Body of pancreas (tissue), 4 donors: Measurements from ENCODE around the gene PCGF2. TPM values are rescaled to one million over a fixed set of nuclear protein-coding genes. Genes with fewer than 3 reads are reported as not detected.

Experiments
- ATAC-seq: fragments of 150-250 bp; one replicate; pipeline ENCODE4 v1.9.1; 2016
- DNase-seq, 4 donors: peaks; one replicate each; pipeline ENCODE4 v3.0.0-alpha.2; 2019
- H3K27ac ChIP-seq, 4 donors: fragments of 200-600 bp; sonication (generic); 1 replicate in 3 of 4; 2 replicates in 1 of 4; pipeline versions ENCODE4 v1.5.1 to v1.6.1; 2016 to 2019; ENCODE audit warnings: mild to moderate bottlenecking in 1 of 4, mixed read lengths in 1 of 4, moderate library complexity in 1 of 4
- H3K27me3 ChIP-seq, 2 donors: fragments of 200-600 bp; sonication (generic); one replicate each; pipeline ENCODE4 v1.6.0; 2016; ENCODE audit warnings: mild to moderate bottlenecking in 1 of 2
- H3K36me3 ChIP-seq, 2 donors: fragments of 200-600 bp; sonication (generic); replicated peaks in 1 of 2; 2 replicates each; pipeline ENCODE4 v1.5.1; 2016; ENCODE audit warnings: low read depth in 2 of 2; ENCODE audit not compliant: insufficient read depth in 1 of 2
- H3K4me1 ChIP-seq: fragments of 200-600 bp; sonication (generic); one replicate; pipeline ENCODE4 v1.6.0; 2016
- H3K4me3 ChIP-seq, 2 donors: fragments of 200-600 bp; sonication (generic); 1 replicate in 1 of 2; 2 replicates in 1 of 2; pipeline ENCODE4 v1.5.1; 2016 to 2019
- H3K9me3 ChIP-seq, 3 donors: fragments of 200-600 bp; sonication (generic); 1 replicate in 2 of 3; 2 replicates in 1 of 3; pipeline ENCODE4 v1.5.1; 2016
- POLR2A ChIP-seq, 3 donors: fragments of 450-650 bp; IDR thresholded peaks; one replicate each; pipeline ENCODE4 v1.6.1; 2016; ENCODE audit warnings: antibody characterized with exemption in 3 of 3, mild to moderate bottlenecking in 2 of 3
- WGBS, 2 donors: methylation state at CpG; one replicate each; pipeline ENCODE4 v1.1.5; 2017; 5-methylcytosine and 5-hydroxymethylcytosine counted together
- intact Hi-C: fragments of 100-400 bp; cut with DNase I; formaldehyde crosslinking; loops from one replicate; pipeline ENCODE4 v1.15.1; 2023
- total RNA-seq, 2 donors: library from RNA; depleted of rRNA; stranded (reverse); fragments of >200 nt; gene quantifications; one replicate each; pipeline ENCODE4 v1.1.0, GENCODE V29; 2016
- TF ChIP-seq, protein P1 (sequence below), 7 experiments: fragments of 450-650 bp in 4 of 7; fragments of 200-600 bp in 3 of 7; sonication (generic) in 3 of 7; IDR thresholded peaks; one replicate each; pipeline ENCODE4 v1.5.1; 2016 to 2019; ENCODE audit warnings: antibody characterized with exemption in 7 of 7

The PCGF2 gene
- total RNA-seq, 2 donors from 2014 or later, result 5.9 to 9.3 TPM

DNA sequence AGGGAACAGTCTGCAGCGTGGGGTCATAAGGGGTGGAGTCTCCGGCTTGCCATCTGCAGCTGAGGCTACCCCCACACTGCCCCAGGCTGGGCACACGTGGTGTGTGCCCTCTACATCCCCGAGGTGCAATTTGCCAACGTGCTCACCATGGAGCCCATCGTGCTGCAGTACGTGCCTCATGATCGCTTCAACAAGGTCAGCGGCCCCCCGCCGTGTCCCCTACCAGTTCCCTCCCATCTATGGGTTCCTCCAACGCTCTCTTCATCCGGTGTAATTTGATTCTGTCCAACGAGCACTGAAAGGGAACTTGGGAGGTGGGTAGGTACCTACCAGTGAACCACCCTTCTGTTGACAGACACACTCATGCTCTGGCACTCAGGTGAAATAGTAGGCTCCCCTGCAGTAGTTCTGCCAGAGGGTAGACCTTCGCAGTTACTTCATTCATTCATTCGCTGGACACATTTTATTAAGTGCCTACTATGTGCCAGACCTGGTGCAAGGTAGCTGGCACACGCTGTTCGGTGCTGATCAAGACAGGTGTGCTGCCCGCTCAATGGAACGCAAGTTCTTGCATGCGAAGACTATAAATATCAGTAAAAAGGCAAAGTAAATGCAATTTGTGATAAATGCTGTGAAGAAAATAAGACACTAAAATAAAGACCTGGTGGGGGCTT is 40.3 kb downstream of the PCGF2 start:
- Histone ChIP-seq H3K36me3 (peaks cover 0 to 9% of the 10 kb centered on the region in 2 donors), H3K4me3 (no peak overlapping the region), H3K4me1 (peaks cover 42% of the 10 kb centered on the region), H3K27ac (no peak overlapping the region), H3K9me3 (no peaks in the 10 kb centered on the region), H3K27me3 (no peaks in the 10 kb centered on the region)
- ATAC-seq (no peak), DNase-seq (no peak)
- intact Hi-C loops, result no loop called here
- WGBS, 2 donors, result 84 to 85% methylated on average over 19 to 21 of the region's 21 CpGs
- TF ChIP-seq, protein P1, sequence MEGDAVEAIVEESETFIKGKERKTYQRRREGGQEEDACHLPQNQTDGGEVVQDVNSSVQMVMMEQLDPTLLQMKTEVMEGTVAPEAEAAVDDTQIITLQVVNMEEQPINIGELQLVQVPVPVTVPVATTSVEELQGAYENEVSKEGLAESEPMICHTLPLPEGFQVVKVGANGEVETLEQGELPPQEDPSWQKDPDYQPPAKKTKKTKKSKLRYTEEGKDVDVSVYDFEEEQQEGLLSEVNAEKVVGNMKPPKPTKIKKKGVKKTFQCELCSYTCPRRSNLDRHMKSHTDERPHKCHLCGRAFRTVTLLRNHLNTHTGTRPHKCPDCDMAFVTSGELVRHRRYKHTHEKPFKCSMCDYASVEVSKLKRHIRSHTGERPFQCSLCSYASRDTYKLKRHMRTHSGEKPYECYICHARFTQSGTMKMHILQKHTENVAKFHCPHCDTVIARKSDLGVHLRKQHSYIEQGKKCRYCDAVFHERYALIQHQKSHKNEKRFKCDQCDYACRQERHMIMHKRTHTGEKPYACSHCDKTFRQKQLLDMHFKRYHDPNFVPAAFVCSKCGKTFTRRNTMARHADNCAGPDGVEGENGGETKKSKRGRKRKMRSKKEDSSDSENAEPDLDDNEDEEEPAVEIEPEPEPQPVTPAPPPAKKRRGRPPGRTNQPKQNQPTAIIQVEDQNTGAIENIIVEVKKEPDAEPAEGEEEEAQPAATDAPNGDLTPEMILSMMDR (IDR thresholded peaks at IDR 0.05), result no peak
- TF ChIP-seq POLR2A (IDR thresholded peaks at IDR 0.05), result no peak

DNA sequence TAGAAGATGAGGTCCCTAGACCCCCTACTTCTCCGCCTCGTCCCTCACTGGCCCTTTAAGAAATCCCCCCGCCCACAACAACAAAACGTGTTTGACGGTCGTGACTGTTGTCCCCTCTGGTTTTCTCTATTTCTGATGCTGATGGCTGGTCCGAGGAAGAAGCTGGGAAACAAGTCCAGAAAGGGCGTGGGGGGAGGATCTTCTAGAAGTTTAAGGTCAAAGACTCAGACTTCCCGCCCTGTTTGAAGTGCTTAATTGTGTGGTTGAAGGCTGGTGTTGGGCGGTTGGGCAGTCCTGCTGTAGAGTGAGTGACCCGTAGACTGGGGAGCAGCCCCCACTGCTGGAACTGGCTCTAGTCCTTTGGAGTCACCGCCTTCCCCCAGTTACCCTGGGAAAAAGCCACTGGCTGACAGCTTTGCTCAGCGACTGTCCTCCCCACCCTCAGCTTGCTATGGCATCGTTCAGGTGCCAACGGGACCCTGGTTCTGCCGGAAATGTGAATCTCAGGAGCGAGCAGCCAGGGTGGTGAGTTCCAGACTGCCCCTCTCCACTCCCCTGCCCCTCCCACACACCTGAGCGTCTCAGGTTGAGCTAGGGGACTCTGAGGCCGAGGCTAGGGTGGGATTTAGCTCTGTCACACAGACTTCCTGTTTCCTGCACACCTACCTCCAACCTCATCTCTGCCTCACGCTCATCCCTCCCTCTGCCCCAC is 41.5 kb downstream of the PCGF2 start:
- Histone ChIP-seq H3K4me1 (peaks cover 34% of the 10 kb centered on the region), H3K4me3 (peak overlapping the region; percentile 67 to 80), H3K36me3 (peaks cover 0 to 1% of the 10 kb centered on the region in 2 donors), H3K27me3 (no peaks in the 10 kb centered on the region), H3K9me3 (no peaks in the 10 kb centered on the region), H3K27ac (peak overlapping the region; percentile 93 to 99 (median 98))
- WGBS, 2 donors, result 5 to 10% methylated on average over 18 to 20 of the region's 20 CpGs
- DNase-seq, result peak in 2 of 4 donors; percentile 36
- no peak for TF ChIP-seq POLR2A (IDR thresholded peaks at IDR 0.05)
- TF ChIP-seq, protein P1 (IDR thresholded peaks at IDR 0.05), result no peak
- ATAC-seq, result no peak
- intact Hi-C loops, result no loop called here

DNA sequence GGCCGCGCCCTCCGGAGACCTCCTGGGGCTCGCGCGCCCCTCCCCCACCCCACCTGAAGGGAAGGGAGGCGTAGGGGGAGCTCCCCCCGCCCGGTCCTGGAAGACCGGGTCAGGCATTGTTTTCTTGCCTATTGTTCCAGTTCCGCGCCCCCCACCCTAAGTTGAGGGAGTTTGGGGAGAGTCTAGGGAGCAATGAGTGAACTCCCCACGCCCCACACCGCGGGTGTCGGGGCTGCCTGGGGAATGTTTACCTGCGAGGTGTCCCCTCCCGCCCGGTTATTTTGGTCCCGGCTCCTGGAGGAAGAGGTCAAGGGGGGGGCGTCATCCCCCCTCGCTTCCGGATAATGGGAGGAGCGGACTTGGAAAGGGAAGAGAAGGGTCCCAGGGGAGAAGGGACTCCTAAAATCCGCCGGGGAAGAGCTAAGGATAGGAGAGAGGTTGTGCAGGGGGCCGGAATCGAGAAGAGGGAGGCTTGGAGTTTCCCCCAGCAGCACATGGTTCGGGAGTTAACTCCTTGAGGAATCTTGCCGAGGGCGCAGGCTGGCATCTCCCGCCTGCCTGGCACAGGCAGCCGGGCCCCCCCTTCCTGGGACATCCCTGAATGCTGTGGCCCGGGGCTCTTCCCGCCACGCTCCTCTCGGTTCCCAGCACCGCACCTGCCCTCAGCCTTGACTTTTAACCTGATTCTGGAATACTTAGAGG is 42.2 kb downstream of the PCGF2 start:
- H3K27ac ChIP-seq, result peak overlapping the region; percentile 93 to 99 (median 98)
- TF ChIP-seq POLR2A (IDR thresholded peaks at IDR 0.05), result no peak
- TF ChIP-seq, protein P1 (IDR thresholded peaks at IDR 0.05), result no peak
- peaks cover 34% of the 10 kb centered on the region for H3K4me1 ChIP-seq
- ATAC-seq (no peak), DNase-seq (peak; percentile 53 to 59 (median 56))
- 0% methylated on average over 26 to 38 of the region's 38 CpGs for WGBS, 2 donors
- H3K36me3 ChIP-seq, result peaks cover 0 to 1% of the 10 kb centered on the region in 2 donors
- intact Hi-C loops, result no loop called here
- H3K9me3 ChIP-seq, result no peaks in the 10 kb centered on the region
- no peaks in the 10 kb centered on the region for H3K27me3 ChIP-seq
- H3K4me3 ChIP-seq, result peak overlapping the region; percentile 67 to 80

DNA sequence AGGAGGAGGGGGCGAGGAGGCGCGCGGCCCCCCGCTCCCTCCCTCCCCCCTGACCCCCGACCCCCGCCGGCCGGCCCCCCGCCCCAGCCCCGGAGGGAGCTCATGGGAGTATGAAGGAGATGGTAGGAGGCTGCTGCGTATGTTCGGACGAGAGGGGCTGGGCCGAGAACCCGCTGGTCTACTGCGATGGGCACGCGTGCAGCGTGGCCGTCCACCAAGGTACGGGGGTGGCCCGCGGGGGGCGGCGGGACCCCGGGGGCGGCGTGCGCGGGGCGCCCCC is 42.7 kb downstream of the PCGF2 start:
- intact Hi-C loops, result no loop called here
- ATAC-seq, result no peak
- H3K27me3 ChIP-seq, result no peaks in the 10 kb centered on the region
- no peak for DNase-seq
- H3K9me3 ChIP-seq, result no peaks in the 10 kb centered on the region
- H3K27ac ChIP-seq, result peak overlapping the region; percentile 93 to 99 (median 98)
- TF ChIP-seq POLR2A (IDR thresholded peaks at IDR 0.05), result no peak
- peaks cover 36% of the 10 kb centered on the region for H3K4me1 ChIP-seq
- peaks cover 0 to 1% of the 10 kb centered on the region in 2 donors for H3K36me3 ChIP-seq
- peak overlapping the region; percentile 67 to 80 for H3K4me3 ChIP-seq
- WGBS, 2 donors, result 0% methylated on average over 7 to 14 of the region's 32 CpGs
